ENCODE data around the gene ADAMTS4. TPM values are rescaled to one million over a fixed set of nuclear protein-coding genes. Genes with fewer than 3 reads are reported as not detected.
A peak's percentile ranks its signal among the peaks of the same experiment; 100 is the strongest.

ADAMTS4 gene
- total and polyA plus RNA-seq, 9 of the 15 experiments (the other 6 are each of a cell fraction or from before 2014, with no cell fraction given): 0.07 to 3.7 (median 0.41) TPM

DNA sequence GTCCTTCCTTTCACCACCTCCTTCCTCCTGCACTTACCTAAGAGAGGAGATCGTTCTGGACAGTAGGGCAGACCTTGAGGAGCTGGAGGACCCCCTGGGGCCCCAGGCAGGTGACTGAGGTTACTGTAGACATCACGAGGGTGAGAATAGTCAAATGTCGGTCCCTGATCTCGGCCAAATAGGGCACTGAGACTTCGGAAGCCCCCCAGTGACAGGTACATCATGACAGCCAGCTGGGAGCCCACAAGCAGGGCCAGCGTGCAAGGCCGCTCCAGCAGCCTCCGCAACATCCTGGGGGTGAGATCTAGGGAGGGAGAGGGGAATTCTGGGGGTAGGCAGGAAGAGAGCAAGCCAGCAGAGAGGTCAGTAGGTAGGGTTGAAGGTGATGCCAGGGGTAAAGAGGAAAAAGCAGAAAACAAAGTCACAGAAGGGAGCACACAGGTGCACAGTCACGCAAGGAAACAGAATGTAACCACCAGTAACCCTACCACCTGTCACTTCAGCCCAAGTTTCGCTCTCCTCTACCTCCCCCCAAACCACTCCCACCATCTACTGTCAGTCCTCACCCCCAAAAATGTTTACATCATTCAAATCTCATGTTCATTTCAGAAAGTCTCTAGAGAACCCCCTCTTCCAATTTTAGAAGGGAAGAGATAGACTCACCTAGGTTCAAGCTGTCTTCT is 22.9 kb downstream of the ADAMTS4 start:
- TF ChIP-seq SAFB (IDR thresholded peaks at IDR 0.05; ENCODE audit: borderline replicate concordance, low read depth, low read length) (no peak), RBFOX2 (IDR thresholded peaks at IDR 0.05; ENCODE audit: low read depth, low read length) (0 out of 2 replicates have a peak, but pooled peaks have one; percentile 28), ZNF133 (CRISPR knock-in tag; IDR thresholded peaks at IDR 0.05) (no peak), ELF2 (CRISPR knock-in tag; IDR thresholded peaks at IDR 0.05) (no peak)
- TF ChIP-seq, protein P1, sequence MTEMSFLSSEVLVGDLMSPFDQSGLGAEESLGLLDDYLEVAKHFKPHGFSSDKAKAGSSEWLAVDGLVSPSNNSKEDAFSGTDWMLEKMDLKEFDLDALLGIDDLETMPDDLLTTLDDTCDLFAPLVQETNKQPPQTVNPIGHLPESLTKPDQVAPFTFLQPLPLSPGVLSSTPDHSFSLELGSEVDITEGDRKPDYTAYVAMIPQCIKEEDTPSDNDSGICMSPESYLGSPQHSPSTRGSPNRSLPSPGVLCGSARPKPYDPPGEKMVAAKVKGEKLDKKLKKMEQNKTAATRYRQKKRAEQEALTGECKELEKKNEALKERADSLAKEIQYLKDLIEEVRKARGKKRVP (CRISPR knock-in tag; IDR thresholded peaks at IDR 0.05): no peak
- ATAC-seq (no peak), DNase-seq (ENCODE audit: extremely low read depth in 1 of 4, low spot score in 3 of 4) (no peak), FAIRE-seq (no peak)
- H3K4me2 ChIP-seq (ENCODE audit: insufficient read depth, low read length): peak overlapping the region; percentile 99
- CTCF ChIA-PET (ENCODE audit: low intra/inter-chr PET ratio): no interaction called here
- in situ Hi-C loops (cut with MboI) (no loop called here), intact Hi-C loops (cut with micrococcal nuclease) (loop anchor here (2.0 to 10.0 kb wide), 2 partner anchors 17 to 341 kb away; partner anchors contain the start of gene USP21)
- H3K9me1 ChIP-seq (ENCODE audit: control insufficient read depth, insufficient read depth, low read length): no peaks in the 10 kb centered on the region
- peaks cover 54% of the 10 kb centered on the region for H3K36me3 ChIP-seq (ENCODE audit: control insufficient read depth, insufficient read depth, low read length)
- H3K79me2 ChIP-seq (ENCODE audit: control insufficient read depth, insufficient read depth, low read length): peaks cover 26% of the 10 kb centered on the region
- H3K9me3 ChIP-seq (replicated peaks; ENCODE audit: control insufficient read depth, insufficient read depth, low read depth, low read length): no peaks in the 10 kb centered on the region
- POLR2A ChIA-PET: interaction anchor here (0.5 to 2.3 kb wide), 6 partner anchors 9 to 331 kb away, joined by 3 to 33 read pairs (median 3); partner anchors contain the start of gene PPOX
- H3K4me1 ChIP-seq (replicated peaks in 1 of 2; ENCODE audit: control insufficient read depth in 2 of 2, insufficient read depth in 2 of 2, low read length in 2 of 2): peaks cover 15 to 38% of the 10 kb centered on the region in 2 experiments; a peak in 4 of 5 replicates
- peak overlapping the region; percentile 87 to 96 for H3K9ac ChIP-seq (ENCODE audit: insufficient read depth in 1 of 2, low read depth in 2 of 2, low read length in 2 of 2)
- H2AFZ ChIP-seq (ENCODE audit: low read depth, low read length): no peak overlapping the region
- no peak overlapping the region for H3K27ac ChIP-seq (ENCODE audit: extremely low read depth, low read depth, low read length)
- BruUV-seq (replicated peaks): TSS peak; percentile 45
- peak overlapping the region; percentile 90 for H3K4me3 ChIP-seq
- no peaks in the 10 kb centered on the region for H4K20me1 ChIP-seq (replicated peaks; ENCODE audit: control insufficient read depth, insufficient read depth, low read length)
- WGBS (ENCODE audit: insufficient coverage, low coverage, missing lambda C conversion rate): 78% methylated on average over 7 of the region's 10 CpGs
- no peaks in the 10 kb centered on the region for H3K27me3 ChIP-seq (ENCODE audit: control insufficient read depth in 2 of 2, insufficient read depth in 2 of 2, low read length in 2 of 2)
